HG03565 (cell line): ENCODE measurements around the gene DEFB132.
"Not testable (repeated sequence)": the region's sequence is repeated elsewhere in the genome, so short reads cannot be mapped to it uniquely, and the experiment has no call there.

Experiments used
- ATAC-seq: cut with Tn5 transposase; IDR thresholded peaks from one replicate; pipeline ENCODE4 v1.9.1; 2021; ENCODE audit warnings: mild to moderate bottlenecking, moderate library complexity; ENCODE audit not compliant: unreplicated experiment

DEFB132 gene, protein sequence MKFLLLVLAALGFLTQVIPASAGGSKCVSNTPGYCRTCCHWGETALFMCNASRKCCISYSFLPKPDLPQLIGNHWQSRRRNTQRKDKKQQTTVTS

DNA sequence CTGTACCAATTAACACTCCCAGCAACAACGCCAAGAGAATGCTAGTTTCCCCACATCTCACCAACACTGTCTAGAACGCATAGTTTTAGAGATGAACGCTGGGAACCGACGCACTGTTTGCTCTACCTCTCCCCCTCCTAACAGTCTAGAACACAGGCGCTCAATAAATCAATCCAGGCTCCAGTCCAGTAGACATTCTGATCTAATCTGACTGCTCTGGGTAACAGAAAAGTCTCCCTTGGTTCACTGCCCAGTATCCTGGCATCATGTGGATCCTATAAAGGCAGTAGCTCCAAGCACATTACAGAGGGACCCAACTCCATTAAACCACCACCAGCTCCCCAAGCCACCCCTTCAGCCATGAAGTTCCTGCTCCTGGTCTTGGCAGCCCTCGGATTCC, at the start of gene DEFB132:
TSS of gene DEFB132 (plus strand) at position 306 of the 400 bp plus-strand sequence. CDS start at position 361, 55 bp downstream.
- no peak for ATAC-seq

DNA sequence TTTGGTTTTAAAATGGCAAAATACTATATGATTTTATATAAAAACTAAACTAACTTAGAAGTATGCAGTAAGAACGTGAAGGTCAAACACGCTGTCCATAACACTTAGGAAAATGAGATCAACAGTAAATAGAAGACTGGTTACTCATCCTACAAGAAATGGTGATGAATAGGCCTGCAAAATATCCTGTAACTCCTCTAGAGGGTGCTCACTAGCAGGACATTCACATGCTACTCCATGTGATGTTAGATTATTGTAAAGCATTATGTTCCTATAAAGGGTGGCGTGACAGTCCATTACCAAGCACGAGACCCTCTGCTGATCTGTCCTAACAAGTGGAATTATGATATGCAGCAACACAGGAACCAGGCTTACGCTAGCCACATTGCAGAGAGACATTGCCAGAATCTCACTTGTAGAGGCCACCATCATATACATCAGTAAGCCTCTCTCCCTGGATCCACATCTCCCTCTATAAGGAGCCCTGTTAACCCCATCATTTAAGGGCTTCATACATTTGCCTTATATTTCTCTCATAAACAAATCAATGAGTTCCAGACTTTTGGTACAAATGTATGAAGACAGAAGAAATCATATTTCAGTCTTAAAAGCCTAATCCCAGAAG, 48.5 kb upstream of the DEFB132 start:
- ATAC-seq = no peak

DNA sequence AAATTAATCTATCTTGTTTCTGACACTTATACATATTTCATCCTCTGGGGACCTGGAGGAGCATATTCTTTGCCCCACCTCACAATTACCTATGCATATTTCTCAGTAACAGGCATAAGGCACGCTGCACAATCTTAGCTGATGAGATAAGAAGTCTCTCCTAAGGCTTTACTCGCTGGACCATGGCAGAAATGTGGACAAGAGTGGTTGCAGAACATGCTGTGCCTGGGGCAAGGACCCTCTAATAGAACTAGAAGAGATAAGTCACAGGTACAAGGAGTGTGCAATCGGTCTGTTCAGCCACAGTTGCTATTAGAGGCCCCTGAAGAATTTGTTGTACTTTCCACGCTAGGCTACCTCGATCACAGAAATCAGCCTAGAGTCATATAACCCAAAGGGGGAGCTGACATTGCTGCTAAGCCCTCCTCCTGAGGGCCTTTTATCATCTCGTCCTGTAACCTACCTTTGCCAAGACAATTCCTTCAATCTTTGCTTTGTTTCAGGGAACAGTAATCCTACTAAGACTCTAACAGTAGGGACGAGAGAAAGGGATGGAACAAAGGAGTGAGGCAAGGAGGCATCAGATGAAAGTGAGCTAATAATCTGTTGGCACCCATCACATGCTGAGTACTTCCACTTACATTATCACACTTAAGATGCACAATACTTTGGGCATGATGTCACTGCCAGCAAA, 46.6 kb upstream of the DEFB132 start:
- ATAC-seq = no peak

DNA sequence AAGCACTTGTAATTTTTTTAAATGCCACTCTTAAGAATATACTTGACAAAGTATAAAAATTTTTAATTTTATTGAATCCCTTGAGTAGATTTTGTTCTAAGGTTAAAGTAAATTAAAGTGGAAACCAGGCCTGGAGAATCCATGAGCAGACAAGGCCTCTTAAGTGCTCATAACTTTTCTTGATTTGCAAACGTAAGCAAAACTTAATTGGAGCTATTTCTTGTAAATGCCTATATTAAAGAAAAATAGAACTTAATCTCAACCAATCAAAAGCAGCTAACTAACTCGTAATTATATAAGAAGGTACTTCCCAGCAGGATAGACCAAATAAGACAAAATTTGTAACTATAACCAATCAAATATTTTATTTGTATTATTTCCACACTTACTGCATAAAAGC, 43.1 kb upstream of the DEFB132 start:
- ATAC-seq = no peak

DNA sequence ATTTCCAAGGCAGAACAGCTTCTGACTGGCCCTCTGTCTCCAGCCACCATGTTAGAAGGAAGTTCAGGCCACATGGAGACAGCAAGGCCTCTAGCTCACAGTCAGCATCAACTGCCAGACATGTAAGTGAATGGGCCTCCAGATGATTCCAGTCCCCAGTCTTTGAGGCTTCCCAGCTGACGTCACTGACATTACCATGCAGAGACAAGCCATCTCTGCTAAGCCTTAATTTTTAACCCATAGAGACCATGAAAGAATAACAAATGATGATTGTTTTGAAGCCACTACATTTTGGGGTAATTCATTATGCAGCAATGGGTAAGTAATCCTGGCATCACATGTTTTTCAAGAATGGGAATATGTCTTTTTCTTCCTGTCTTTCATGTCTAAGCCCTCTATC, 41.7 kb upstream of the DEFB132 start:
- ATAC-seq = no peak

DNA sequence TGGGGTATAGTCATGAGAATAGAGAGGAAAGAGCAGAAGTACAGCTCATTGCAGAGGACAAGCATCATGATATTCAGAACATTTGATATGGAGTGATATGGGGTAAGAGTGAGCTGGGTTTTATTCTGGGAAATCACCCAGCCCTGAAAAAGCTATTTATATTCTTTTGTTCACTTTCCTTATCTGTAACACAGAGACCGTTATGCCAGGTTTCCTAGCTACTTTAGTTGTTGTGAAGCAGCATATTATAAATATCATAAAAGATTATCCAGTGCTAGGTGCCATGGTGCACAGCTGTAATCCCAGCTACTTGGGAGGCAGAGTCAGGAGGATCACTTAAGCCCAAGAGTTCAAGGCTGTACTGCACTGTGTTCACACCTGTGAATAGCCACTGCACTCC, 40.3 kb upstream of the DEFB132 start:
- no peak for ATAC-seq

DNA sequence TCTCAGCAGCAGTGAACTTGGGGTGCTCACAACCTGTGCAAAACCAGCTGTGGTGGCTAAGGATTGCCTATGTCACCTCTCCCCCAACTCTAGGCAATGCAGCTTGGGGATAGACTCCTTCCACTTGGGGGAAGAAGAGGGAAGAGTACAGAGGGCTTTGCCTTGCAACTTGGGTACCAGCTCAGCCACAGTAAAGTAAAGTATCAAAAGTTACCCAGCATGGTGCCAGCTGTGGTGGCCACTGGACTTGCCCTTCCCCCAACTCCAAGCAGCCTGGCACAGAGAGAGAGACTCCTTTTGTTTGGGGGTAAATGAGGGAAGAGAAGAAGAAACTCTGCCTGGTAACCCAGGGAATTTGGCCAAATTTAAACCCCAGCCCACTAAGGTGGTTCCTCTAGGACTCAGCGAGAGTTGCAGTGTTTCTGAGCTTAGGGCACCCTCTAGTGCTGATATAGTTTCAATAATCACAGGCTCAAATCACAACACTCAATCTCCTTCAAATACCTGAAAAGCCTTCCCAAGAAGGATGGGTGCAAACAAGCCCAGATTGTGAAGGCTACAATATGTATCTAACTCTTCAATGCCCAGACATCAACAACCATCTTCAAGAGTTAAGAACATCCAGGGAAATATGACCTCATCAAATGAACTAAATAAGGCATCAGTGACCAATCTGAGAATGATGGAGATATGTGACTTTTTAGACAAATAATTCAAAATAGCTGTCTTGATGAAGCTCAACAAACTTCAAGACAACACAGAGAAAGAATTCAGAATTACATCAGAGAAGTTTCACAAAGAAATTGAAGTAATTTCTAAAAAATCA, 38.0 kb upstream of the DEFB132 start:
- ATAC-seq = no peak

DNA sequence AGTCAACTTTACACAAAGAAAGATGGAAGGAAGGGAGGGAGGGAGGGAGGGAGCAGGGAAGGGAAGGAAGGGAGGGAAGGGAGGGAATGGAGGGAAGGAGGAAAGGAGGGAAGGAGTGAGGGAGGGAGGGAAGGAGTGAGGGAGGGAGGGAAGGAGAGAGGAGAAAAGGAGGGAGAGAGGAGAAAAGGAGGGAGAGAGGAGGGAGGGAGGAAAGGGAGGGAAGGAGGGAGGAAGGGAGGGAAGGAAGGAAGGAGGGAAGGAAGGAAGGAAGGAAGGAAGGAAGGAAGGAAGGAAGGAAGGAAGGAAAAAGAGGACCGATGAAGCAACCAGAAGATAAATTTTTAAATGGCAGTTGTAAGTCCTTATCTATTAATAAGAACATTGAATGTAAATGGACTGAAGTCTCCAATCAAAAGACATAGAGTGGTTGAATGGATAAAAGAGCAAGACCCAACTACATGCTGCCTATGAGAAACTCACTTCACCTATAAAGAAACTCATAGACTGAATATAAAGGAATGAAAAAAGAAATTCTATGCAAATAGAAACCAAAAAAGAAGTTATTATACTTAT, 36.2 kb upstream of the DEFB132 start:
- ATAC-seq = no peak

DNA sequence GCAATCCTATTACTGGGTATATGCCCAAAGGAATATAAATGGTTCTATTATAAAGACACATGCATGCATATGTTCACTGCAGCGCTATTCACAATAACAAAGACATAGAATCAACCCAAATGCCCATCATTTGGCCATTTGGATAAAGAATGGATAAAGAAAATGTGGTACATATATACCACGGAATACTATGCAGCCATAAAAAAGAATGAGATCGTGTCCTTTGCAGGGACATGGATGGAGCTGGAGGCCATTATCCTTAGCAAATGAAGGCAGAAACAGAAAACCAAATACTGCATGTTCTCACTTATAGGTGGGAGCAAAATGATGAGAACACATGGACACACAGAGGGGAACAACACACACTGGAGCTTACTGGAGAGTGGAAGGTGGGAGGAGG, 31.6 kb upstream of the DEFB132 start:
- not testable (repeated sequence) for ATAC-seq

DNA sequence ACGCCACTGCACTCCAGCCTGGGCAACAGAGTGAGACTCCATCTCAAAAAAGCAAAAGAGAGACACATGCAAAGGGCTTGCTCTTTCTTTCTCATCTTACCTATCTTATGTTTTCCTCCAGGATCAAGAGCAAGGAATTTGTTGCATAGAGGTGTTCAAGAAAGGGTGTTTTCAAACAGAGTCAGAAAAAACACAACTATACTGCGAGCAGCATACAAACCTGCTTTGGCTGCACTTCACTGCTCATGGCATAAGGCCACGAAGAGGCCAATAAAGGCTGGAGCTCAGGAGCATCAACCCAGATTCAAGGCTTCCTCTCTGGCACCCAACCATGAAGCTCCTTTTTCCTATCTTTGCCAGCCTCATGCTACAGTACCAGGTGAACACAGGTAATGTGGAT, 30.6 kb upstream of the DEFB132 start, which contains the start of gene DEFB129:
TSS of gene DEFB129 (plus strand) at position 301 of the 400 bp plus-strand sequence. CDS start at position 332, 31 bp downstream.
- ATAC-seq = no peak

DNA sequence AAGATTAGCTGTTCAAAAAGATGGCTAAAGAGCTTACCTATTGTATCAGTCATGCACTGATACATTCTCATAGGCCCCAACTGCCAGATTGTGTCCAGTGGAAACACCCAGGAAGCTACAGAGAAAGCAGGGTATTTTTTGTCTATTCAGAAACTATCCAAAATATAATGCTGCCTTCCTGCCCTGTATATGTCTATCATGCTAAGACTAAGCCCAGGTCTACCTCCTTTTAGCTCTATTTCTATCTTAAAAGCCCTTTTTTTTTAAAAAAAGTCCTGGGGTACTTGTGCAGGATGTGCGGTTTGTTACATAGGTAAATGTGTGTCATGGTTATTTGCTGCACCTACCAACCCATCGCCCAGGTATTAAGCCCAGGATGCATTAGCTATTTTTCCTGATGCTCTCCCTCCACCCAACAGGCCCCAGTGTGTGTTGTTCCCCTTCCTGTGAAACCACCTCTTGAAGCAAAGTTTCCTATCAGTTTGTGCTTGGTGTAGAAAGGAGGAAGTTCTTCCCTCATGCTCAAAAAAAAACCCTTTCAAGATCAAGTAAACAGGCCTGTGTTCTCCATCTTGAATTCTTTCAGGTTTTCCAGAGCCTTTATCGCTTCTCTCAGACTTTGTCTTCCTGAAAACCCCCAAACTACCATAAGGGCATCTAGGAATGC, 30.0 kb upstream of the DEFB132 start:
- no peak for ATAC-seq

DNA sequence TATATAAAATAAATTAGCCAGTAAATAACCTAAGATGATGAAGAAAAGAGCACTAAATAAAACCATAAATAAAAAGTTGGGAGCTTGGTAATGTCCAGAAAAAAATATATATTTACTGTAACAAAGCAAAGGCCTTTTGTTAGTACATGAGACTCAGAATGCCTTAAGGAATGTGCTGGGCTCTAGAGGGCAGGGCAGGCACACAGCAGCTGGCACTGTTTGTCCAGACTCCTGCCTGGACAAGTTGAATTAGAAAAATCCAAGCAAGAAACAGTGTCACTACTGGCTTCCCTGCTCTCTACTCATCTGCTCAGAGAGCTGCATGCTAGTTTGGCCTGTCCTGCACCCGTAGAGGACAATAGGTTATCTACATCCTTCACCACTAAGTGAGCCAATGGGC, 21.6 kb upstream of the DEFB132 start:
- no peak for ATAC-seq

DNA sequence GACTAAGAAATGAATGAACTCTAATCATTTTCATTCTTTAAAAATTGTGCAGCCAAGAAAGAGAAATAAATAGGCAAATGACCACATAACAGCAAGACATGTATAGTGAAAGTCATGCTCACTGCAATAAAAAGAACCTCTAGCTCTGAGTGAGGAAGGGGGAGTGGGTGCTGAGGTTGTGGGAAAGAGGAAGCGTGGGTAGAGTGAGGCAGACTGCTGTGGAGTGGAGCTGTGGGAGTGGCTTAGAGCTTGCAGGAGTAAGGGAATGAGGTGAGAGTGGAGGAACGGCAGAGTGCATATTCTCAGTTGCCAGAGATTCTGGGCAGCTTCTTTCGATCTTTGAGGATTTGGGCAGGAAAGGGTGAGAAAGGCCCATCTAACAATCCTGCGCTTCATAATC, 20.0 kb upstream of the DEFB132 start:
- ATAC-seq = no peak

DNA sequence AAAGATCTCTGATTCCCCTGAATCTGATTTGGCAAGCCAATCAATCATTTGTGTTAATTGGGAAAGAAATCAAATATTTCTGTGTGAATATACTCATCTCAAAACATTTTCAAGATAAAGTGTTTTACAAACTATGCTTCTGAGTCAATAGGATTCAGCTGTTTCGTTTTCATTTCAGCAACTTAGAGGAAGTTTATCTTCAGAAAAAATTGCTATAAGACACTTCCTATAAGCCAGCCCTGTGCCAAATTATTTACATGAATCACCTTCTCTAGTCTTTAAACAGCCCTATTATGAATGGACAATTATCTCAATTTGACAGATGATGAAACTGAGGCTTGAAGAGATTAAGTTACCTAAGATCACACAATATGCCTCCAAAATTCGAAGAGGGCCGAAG, 19.6 kb upstream of the DEFB132 start:
- ATAC-seq = no peak

DNA sequence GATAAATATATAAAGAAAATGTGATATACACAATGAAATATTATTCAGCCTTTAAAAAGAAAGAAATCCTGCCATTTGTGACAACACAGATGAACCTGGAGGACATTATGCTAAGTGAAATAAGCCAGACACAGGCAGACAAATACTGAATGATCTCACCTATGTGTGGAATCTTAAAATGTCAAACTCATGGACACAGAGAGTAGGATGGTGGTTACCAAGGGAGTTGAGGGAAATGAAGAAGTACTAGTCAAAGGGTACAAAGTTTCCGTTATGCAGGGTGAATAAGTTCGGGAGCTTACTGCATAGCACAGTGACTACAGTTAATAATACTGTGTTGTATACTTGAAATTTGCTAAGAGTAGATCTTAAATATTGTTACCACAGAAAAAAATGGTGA, 14.6 kb upstream of the DEFB132 start:
- ATAC-seq = no peak

DNA sequence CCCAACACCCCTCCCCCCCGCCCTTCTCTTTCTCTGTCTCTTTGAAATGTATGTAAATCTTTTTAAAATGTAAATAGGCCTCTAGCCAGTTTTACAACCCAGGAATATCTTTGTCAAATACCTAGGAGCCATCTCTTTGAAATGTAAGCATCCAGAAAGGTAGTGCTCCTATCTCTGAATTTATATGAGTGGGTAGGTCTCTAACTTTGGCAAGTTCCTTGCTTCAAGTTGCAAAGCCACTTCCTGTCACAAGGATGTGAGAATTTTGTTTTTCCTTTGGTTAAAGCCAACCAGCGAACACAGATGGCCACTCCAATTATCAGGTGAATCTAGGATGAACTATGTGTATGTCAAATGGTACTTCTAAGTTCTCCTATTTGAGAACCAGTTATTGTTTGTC, 6.2 kb upstream of the DEFB132 start:
- no peak for ATAC-seq

DNA sequence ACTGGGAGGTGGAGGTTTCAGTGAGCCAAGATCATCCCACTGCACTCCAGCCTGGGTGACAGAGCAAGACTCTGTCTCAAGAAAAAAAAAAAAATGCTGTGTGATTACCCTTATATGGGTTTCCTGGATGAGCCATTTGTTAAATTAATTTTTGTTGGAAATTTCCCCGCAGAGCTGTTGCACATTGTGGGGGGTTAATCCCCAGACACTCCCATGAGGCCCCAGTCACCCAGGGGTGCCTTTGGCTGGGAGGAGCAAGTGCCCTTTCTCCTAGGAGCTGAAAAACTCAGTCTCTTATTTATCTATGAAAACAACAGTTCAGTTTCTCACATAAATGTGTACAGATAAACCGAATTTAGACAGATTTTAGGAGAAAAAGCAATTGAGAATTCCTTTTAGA, 4.7 kb upstream of the DEFB132 start:
- ATAC-seq = no peak

DNA sequence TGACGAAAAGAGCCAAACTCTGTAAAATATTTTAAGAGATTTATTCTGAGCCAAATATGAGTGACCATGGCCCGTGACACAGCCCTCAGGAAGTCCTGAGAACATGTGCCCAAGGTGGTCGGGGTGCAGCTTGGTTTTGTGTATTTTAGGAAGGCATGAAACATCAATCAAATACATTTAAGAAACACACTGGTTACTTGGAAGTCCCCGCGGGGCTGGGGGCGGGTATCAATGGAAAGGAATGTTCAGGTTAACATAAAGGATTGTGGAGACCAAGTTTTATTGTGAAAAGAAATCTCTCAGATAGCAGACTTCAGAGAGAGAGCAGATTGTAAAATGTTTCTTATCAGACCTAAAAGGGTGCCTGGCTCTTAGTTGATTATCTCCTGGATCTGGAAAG, 4.1 kb upstream of the DEFB132 start:
- not testable (repeated sequence) for ATAC-seq

DNA sequence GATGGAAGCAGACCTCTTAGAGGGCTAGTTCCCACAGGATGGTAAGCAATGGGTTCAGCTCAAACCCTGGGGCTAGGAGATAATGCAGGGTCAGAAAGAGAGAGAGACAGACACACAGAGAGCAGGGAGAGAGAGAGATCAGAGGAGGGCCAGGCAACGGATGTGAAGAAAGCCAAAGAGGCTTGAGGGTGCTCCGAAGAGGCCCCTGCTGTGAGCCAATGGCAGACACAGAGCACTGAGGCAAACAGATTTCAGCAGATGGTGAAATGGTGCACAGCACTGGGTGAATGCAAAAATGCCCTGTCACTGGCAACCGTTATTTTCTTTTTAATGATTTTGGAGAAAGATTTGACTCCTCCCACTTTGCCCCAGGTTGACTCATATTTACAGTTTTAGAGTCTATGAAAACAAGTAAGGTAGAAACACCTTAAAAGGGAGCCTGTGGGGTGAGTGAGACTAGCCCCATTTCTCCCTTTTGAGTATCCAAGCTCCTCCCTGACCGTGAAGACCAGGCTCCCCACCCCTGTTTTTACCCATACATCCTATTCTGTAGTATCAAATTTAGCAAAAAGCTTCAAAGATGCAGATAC, 840 bp downstream of the DEFB132 start:
- ATAC-seq = no peak

DNA sequence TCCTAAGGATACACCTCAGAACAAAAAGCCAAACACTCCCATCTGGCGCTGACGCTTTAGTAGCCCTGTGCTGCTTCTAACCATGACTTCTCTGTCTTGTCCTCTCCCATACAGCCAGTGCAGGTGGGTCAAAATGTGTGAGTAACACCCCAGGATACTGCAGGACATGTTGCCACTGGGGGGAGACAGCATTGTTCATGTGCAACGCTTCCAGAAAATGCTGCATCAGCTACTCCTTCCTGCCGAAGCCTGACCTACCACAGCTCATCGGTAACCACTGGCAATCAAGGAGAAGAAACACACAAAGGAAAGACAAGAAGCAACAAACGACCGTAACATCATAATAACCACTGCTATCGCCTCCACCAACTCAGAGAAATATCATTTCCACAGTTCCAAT, 1.4 kb downstream of the DEFB132 start:
- no peak for ATAC-seq
